T-cell (primary cell): ENCODE measurements around the gene YEATS2. TPM values are rescaled to one million over a fixed set of nuclear protein-coding genes. Genes with fewer than 3 reads are reported as not detected.

ENCODE experiments used
- ATAC-seq, 4 experiments: fragments of 200-7000 bp in 3 of 4; fragments of 150-1000 bp in 1 of 4; cut with Tn5 transposase; replicated peaks in 1 of 4; 1 replicate in 3 of 4; 2 replicates in 1 of 4; pipeline ENCODE4 v1.10.0; 2021; ENCODE audit warnings: moderate library complexity in 3 of 4, mild to moderate bottlenecking in 2 of 4, moderate number of reproducible peaks in 1 of 4
- CTCF ChIA-PET, 2 donors: fragments of 300-600 bp; sonication (Branson Sonifier 250); formaldehyde crosslinking; loops; one replicate each; lab custom pipeline; 2022; ENCODE audit warnings: antibody characterized with exemption in 2 of 2; lab: Charles Lee
- POLR2A ChIA-PET, 2 donors: fragments of 300-600 bp; sonication (Branson Sonifier 250); formaldehyde crosslinking; loops; one replicate each; lab custom pipeline; 2022; ENCODE audit warnings: antibody characterized with exemption in 2 of 2; lab: Charles Lee
- DNase-seq, 35 experiments: peaks; one replicate each; pipeline versions ENCODE4 v3.0.0 to v3.0.0-alpha.2; 2013 to 2023
- H3K27ac ChIP-seq: one replicate; pipeline ENCODE4 v1.5.1; 2013; ENCODE audit warnings: low read length
- H3K27me3 ChIP-seq, 2 experiments: replicated peaks in 1 of 2; 1 replicate in 1 of 2; 2 replicates in 1 of 2; pipeline versions ENCODE4 v1.6.1 to v1.7.0; 2013; ENCODE audit warnings: low read length in 1 of 2, mixed read lengths in 1 of 2; ENCODE audit not compliant: control insufficient read depth in 2 of 2, insufficient read depth in 2 of 2; ENCODE audit errors: extremely low read depth in 1 of 2
- H3K36me3 ChIP-seq, 2 donors: 1 replicate in 1 of 2; 2 replicates in 1 of 2; pipeline versions ENCODE4 v1.6.1 to v1.7.0; 2013; ENCODE audit warnings: low read length in 1 of 2; ENCODE audit not compliant: control insufficient read depth in 2 of 2, insufficient read depth in 1 of 2; ENCODE audit errors: extremely low read depth in 1 of 2
- H3K4me1 ChIP-seq, 2 experiments: 1 replicate in 1 of 2; 2 replicates in 1 of 2; pipeline versions ENCODE4 v1.6.1 to v1.7.0; 2013; ENCODE audit warnings: low read length in 2 of 2, mixed read lengths in 1 of 2; ENCODE audit not compliant: insufficient read depth in 2 of 2, control insufficient read depth in 1 of 2; ENCODE audit errors: extremely low read depth in 1 of 2
- H3K4me3 ChIP-seq, 2 donors: 1 replicate in 1 of 2; 2 replicates in 1 of 2; pipeline versions ENCODE4 v1.5.1 to v1.7.0; 2013; ENCODE audit warnings: mild to moderate bottlenecking in 2 of 2, low read length in 1 of 2, moderate library complexity in 1 of 2; ENCODE audit not compliant: control insufficient read depth in 1 of 2; ENCODE audit errors: extremely low read depth in 1 of 2
- H3K9me3 ChIP-seq: 2 replicates; pipeline ENCODE4 v1.7.0; 2013
- H3K27ac Mint-ChIP-seq, 2 donors: one replicate each; pipeline ENCODE4 v1.8.0; 2020 to 2021; ENCODE audit warnings: mild to moderate bottlenecking in 2 of 2, mixed read lengths in 2 of 2
- H3K27me3 Mint-ChIP-seq, 2 donors: one replicate each; pipeline ENCODE4 v1.8.0; 2021 to 2022; ENCODE audit warnings: mixed read lengths in 2 of 2
- H3K36me3 Mint-ChIP-seq: one replicate; pipeline ENCODE4 v1.8.0; 2021; ENCODE audit warnings: mixed read lengths
- H3K4me1 Mint-ChIP-seq, 3 donors: one replicate each; pipeline ENCODE4 v1.8.0; 2020 to 2022; ENCODE audit warnings: mixed read lengths in 3 of 3, mild to moderate bottlenecking in 1 of 3
- H3K4me3 Mint-ChIP-seq, 3 donors: one replicate each; pipeline ENCODE4 v1.8.0; 2020 to 2022; ENCODE audit warnings: mild to moderate bottlenecking in 3 of 3, mixed read lengths in 3 of 3, moderate library complexity in 3 of 3
- H3K9me3 Mint-ChIP-seq, 3 donors: one replicate each; pipeline ENCODE4 v1.8.0; 2020 to 2022; ENCODE audit warnings: mixed read lengths in 3 of 3
- WGBS: methylation state at CpG from one replicate; pipeline ENCODE4 v1.1.5; 2013; ENCODE audit warnings: missing lambda C conversion rate; ENCODE audit not compliant: insufficient coverage; 5-methylcytosine and 5-hydroxymethylcytosine counted together
- total RNA-seq, 35 experiments: library from RNA in 6 of 35; stranded (reverse) in 6 of 35; fragments of 120-200 nt in 1 of 35; gene quantifications; one replicate each; pipeline versions ENCODE4 v1.2.1 to v1.2.4 and lab custom pipeline; 2013 to 2026

Gene YEATS2
- total RNA-seq, 5 donors from 2014 or later (not counting 1 experiment from before 2014, with no cell fraction given) = 23.8 to 26.2 (median 25.2) TPM

DNA sequence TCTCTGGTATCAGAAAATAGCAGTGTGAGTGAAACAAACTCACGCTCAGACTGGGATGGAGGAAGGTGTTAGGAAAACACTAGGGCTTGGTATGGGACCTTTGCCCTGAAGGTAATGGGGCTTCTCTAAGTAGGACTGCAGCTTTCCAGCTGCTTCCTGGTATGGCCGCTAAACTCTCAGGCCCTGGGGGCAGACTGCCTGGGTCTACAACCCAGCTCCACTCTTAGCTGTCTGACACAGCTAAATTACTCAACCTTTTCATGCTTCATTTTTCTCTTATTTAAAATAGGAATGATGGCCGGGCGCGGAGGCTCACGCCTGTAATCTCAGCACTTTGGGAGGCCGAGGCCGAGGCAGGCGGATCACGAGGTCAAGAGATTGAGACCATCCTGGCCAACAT, 5.2 kb upstream of the YEATS2 start:
- H3K4me1 Mint-ChIP-seq = peaks cover 4 to 7% (median 5%) of the 10 kb centered on the region in 3 donors
- 97% methylated on average over 9 of the region's 10 CpGs for WGBS

DNA sequence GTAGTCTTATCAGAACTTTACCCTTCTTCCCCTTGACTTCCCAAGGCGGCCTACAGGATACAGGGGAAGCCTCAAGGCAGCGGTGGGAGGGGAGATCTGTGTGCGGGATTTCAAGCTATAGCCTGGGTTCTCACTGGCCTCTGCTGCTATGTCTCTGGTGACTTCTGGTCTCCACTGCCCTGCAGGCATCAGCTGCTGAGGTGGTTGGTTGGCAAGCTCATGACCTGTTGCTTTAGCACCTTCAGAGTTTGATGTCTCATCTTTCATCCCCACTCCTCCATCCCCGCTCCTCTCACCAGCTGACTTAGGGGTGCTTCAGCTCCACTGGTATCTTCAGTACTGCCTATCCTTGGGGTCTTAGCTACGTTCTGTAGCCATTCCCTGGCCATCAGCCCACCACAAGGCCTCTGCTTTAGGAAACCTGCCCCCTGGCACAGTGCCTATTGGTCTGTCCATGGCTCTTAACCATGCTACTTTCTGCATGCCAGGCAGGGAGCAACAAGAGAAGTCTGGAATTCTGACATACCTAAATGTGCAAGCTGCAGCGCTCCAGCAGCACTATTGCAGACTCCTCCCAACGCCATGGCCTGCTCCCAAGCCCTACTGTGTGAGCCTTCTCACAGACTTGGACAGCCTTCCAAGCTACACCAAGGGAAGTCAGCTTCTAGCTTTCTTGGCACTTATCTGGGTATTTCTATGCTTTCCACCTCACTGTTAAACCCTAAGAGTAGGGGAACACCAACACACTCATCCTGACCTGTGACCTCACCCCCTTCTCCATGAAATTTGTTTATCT, 1.8 kb upstream of the YEATS2 start:
- Histone ChIP-seq H3K36me3 (no peaks in the 10 kb centered on the region), H3K4me3 (no peak overlapping the region), H3K9me3 (no peaks in the 10 kb centered on the region), H3K27ac (no peak overlapping the region), H3K27me3 (peaks cover 0 to 5% of the 10 kb centered on the region in 2 experiments), H3K4me1 (peaks cover 10 to 21% of the 10 kb centered on the region in 2 experiments)
- H3K4me3 Mint-ChIP-seq = peak overlapping the region in 2 of 3 donors; percentile 17 to 25
- ATAC-seq (no peak), DNase-seq (no peak)
- 94% methylated on average over 6 of the region's 7 CpGs for WGBS
- POLR2A ChIA-PET = interaction anchor here (0.6 to 1.0 kb wide), 3 partner anchors 33 to 61 kb away, joined by 3 to 6 read pairs (median 4); no protein-coding TSS in a partner anchor
- no peaks in the 10 kb centered on the region for H3K27me3 Mint-ChIP-seq
- no peak overlapping the region for H3K27ac Mint-ChIP-seq
- peaks cover 28 to 30% (median 30%) of the 10 kb centered on the region in 3 donors for H3K4me1 Mint-ChIP-seq
- H3K36me3 Mint-ChIP-seq = no peaks in the 10 kb centered on the region
- H3K9me3 Mint-ChIP-seq = no peaks in the 10 kb centered on the region
- CTCF ChIA-PET = interaction anchor here in 1 of 2 donors (0.7 kb wide), 1 partner anchor 679 kb away, joined by 3 read pairs; no protein-coding TSS in a partner anchor

More for the DNA sequence above, 5.2 kb upstream of the YEATS2 start:
- Mint-ChIP-seq H3K9me3 (no peaks in the 10 kb centered on the region), H3K27ac (no peak overlapping the region), H3K4me3 (no peak overlapping the region), H3K27me3 (no peaks in the 10 kb centered on the region), H3K36me3 (no peaks in the 10 kb centered on the region)
- Histone ChIP-seq H3K4me3 (no peak overlapping the region), H3K36me3 (no peaks in the 10 kb centered on the region), H3K27me3 (peaks cover 0 to 5% of the 10 kb centered on the region in 2 experiments), H3K4me1 (peaks cover 0 to 8% of the 10 kb centered on the region in 2 experiments), H3K9me3 (no peaks in the 10 kb centered on the region), H3K27ac (no peak overlapping the region)
- ChIA-PET CTCF (no interaction called here), POLR2A (no interaction called here)
- DNase-seq (no peak), ATAC-seq (no peak)

- Mint-ChIP-seq H3K9me3 (no peaks in the 10 kb centered on the region), H3K4me3 (peak overlapping the region; percentile 67 to 83 (median 77)), H3K27ac (peak overlapping the region; percentile 45 to 86), H3K36me3 (peaks cover 7% of the 10 kb centered on the region), H3K27me3 (no peaks in the 10 kb centered on the region), H3K4me1 (peaks cover 32 to 41% (median 36%) of the 10 kb centered on the region in 3 donors)
- no peak for DNase-seq
- Histone ChIP-seq H3K27me3 (peaks cover 0 to 3% of the 10 kb centered on the region in 2 experiments), H3K4me3 (peak overlapping the region; percentile 80 to 96), H3K36me3 (peaks cover 0 to 4% of the 10 kb centered on the region in 2 donors), H3K4me1 (peaks cover 10 to 21% of the 10 kb centered on the region in 2 experiments), H3K9me3 (no peaks in the 10 kb centered on the region), H3K27ac (peak overlapping the region; percentile 64)
- POLR2A ChIA-PET = interaction anchor here in 1 of 2 donors (0.6 to 2.3 kb wide), 7 partner anchors 17 to 181 kb away, joined by 3 to 20 read pairs (median 3); partner anchors contain the start of gene KLHL24
- ATAC-seq = no peak
- CTCF ChIA-PET = interaction anchor here in 1 of 2 donors (0.5 to 1.2 kb wide), 4 partner anchors 22 to 803 kb away, joined by 3 to 6 read pairs (median 4); partner anchors contain the start of gene KLHL24
- WGBS = 0% methylated on average over 2 of the region's 4 CpGs
Observed at GRCh38 chr3:183697123-183697609, 431 bp upstream of the YEATS2 start.

- peaks cover 39 to 49% (median 41%) of the 10 kb centered on the region in 3 donors for H3K4me1 Mint-ChIP-seq
- no peaks in the 10 kb centered on the region for H3K27me3 Mint-ChIP-seq
- ChIA-PET CTCF (interaction anchor here in 1 of 2 donors (1.2 kb wide), 1 partner anchor 63 kb away, joined by 6 read pairs; the partner anchor contains the start of gene KLHL24), POLR2A (interaction anchor here (0.6 to 2.3 kb wide), 3 partner anchors 21 to 62 kb away, joined by 3 to 20 read pairs (median 5); partner anchors contain the start of gene KLHL24 (in 1 of the 2))
- Histone ChIP-seq H3K27me3 (no peaks in the 10 kb centered on the region), H3K36me3 (peaks cover 0 to 4% of the 10 kb centered on the region in 2 donors), H3K9me3 (no peaks in the 10 kb centered on the region), H3K27ac (peak overlapping the region; percentile 66), H3K4me1 (peaks cover 10 to 21% of the 10 kb centered on the region in 2 experiments), H3K4me3 (peak overlapping the region; percentile 80 to 96)
- peaks cover 7% of the 10 kb centered on the region for H3K36me3 Mint-ChIP-seq
- 0% methylated on average over 1 of the region's 13 CpGs for WGBS
- peak; percentile 20 to 43 (median 28) for ATAC-seq
- peak in 15 of 35 experiments; percentile 1 to 52 (median 6) for DNase-seq
- peak overlapping the region; percentile 67 to 96 (median 94) for H3K4me3 Mint-ChIP-seq
- H3K9me3 Mint-ChIP-seq = no peaks in the 10 kb centered on the region
- peak overlapping the region; percentile 72 to 94 for H3K27ac Mint-ChIP-seq
Observed at GRCh38 chr3:183698318-183698751, 738 bp downstream of the YEATS2 start.

DNA sequence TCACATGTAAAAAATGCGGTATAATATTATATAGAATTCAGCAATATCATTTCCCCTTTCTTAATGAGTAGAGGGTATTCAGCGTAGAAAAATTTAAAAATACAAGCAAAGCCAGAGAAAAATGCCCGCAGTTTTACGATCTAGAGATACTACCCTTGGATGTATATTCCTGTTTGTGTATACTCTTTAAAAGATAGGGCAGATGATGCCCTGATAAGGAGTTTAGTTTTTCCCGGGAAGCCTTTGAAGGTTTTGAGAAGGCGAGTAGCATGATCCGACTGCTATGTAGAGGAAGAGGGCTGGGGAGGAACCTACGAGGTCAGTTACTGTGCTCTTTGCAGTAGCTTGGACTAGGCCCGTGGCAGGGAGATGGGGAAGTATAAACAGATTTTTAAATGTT, 1.2 kb downstream of the YEATS2 start:
- no peaks in the 10 kb centered on the region for H3K9me3 ChIP-seq
- H3K27me3 ChIP-seq = no peaks in the 10 kb centered on the region
- H3K36me3 ChIP-seq = peaks cover 0 to 4% of the 10 kb centered on the region in 2 donors
- Mint-ChIP-seq H3K9me3 (no peaks in the 10 kb centered on the region), H3K27ac (peak overlapping the region; percentile 72 to 94), H3K4me3 (peak overlapping the region; percentile 67 to 96 (median 94)), H3K4me1 (peaks cover 43 to 53% (median 44%) of the 10 kb centered on the region in 3 donors), H3K36me3 (peaks cover 7% of the 10 kb centered on the region), H3K27me3 (no peaks in the 10 kb centered on the region)
- ATAC-seq (no peak), DNase-seq (peak in 2 of 35 experiments; percentile 9 to 27)
- H3K4me3 ChIP-seq = peak overlapping the region; percentile 42 to 96
- WGBS = 7% methylated on average over 6 of the region's 9 CpGs
- peak overlapping the region; percentile 44 for H3K27ac ChIP-seq
- H3K4me1 ChIP-seq = peaks cover 10 to 21% of the 10 kb centered on the region in 2 experiments
- ChIA-PET POLR2A (interaction anchor here (0.6 to 2.3 kb wide), 2 partner anchors 21 to 62 kb away, joined by 3 to 20 read pairs; partner anchors contain the start of gene KLHL24 (in 1 of the 2)), CTCF (no interaction called here)
